ENCODE results near the gene PNPLA8.

Gene PNPLA8

GRCh38 chr7:108570146-108570755, 44.3 kb upstream of the PNPLA8 start:
- Histone ChIP-seq H3K79me2 (ENCODE audit: insufficient read depth, low read length) (peaks cover 81% of the 10 kb centered on the region), H2AFZ (ENCODE audit: low read length) (peak overlapping the region; percentile 84)
- TF ChIP-seq CTCF (conservative IDR thresholded peaks at IDR 0.05; ENCODE audit: low read length) (no peak), EZH2phosphoT487 (IDR thresholded peaks at IDR 0.05; ENCODE audit: borderline replicate concordance) (no peak)

GRCh38 chr7:108569381-108570145, 43.6 kb upstream of the PNPLA8 start, which contains the start of the genes DNAJB9 and THAP5:
DNAJB9 (plus strand) TSS chr7:108569874; CDS start chr7:108571727, 1,853 bp downstream.
THAP5 (minus strand) TSS chr7:108569706; CDS start chr7:108569569, 137 bp downstream.
- no peaks in the 10 kb centered on the region for H3F3A ChIP-seq (ENCODE audit: low read depth)
- peaks cover 74% of the 10 kb centered on the region for H3K79me2 ChIP-seq (ENCODE audit: insufficient read depth, low read length)
- peaks cover 46% of the 10 kb centered on the region for H4K20me1 ChIP-seq (ENCODE audit: insufficient read depth, low read length, poor library complexity, severe bottlenecking)
- H3K27me3 ChIP-seq (ENCODE audit: insufficient read depth, low read length, poor library complexity, severe bottlenecking) = no peaks in the 10 kb centered on the region
- peak within 1 kb of the TSS; percentile 86 for H2AFZ ChIP-seq (ENCODE audit: low read length)
- no peaks in the 10 kb centered on the region for H3K9me2 ChIP-seq (replicated peaks; ENCODE audit: low read depth, low read length)
- peaks cover 64% of the 10 kb centered on the region for H3K4me1 ChIP-seq (ENCODE audit: insufficient read depth, low read length, poor library complexity, severe bottlenecking)
- peak within 1 kb of the TSS; percentile 91 for H3K4me3 ChIP-seq (ENCODE audit: low read length, poor library complexity, severe bottlenecking)
- TF ChIP-seq CTCF (conservative IDR thresholded peaks at IDR 0.05; ENCODE audit: low read length) = no peak
- no peaks in the 10 kb centered on the region for H3K36me3 ChIP-seq (ENCODE audit: insufficient read depth, low read length)
- H3K9ac ChIP-seq (ENCODE audit: low read depth, low read length, poor library complexity, severe bottlenecking) = peak within 1 kb of the TSS; percentile 97
- H3K4me2 ChIP-seq (ENCODE audit: low read depth, low read length, poor library complexity, severe bottlenecking) = peak within 1 kb of the TSS; percentile 98
- no peaks in the 10 kb centered on the region for H3K9me3 ChIP-seq (ENCODE audit: insufficient read depth, low read depth, low read length)

More at GRCh38 chr7:108570146-108570755, 44.3 kb upstream of the PNPLA8 start:
- H3K4me3 ChIP-seq (ENCODE audit: low read length, poor library complexity, severe bottlenecking) = peak overlapping the region; percentile 91
- peaks cover 67% of the 10 kb centered on the region for H3K4me1 ChIP-seq (ENCODE audit: insufficient read depth, low read length, poor library complexity, severe bottlenecking)
- H3K4me2 ChIP-seq (ENCODE audit: low read depth, low read length, poor library complexity, severe bottlenecking) = peak overlapping the region; percentile 78
- peaks cover 52% of the 10 kb centered on the region for H4K20me1 ChIP-seq (ENCODE audit: insufficient read depth, low read length, poor library complexity, severe bottlenecking)
- H3K9me2 ChIP-seq (replicated peaks; ENCODE audit: low read depth, low read length) = no peaks in the 10 kb centered on the region
- peaks cover 1% of the 10 kb centered on the region; the same call in 1 of the 2 replicates for H3K36me3 ChIP-seq (ENCODE audit: insufficient read depth, low read length)
- no peaks in the 10 kb centered on the region for H3K9me3 ChIP-seq (ENCODE audit: insufficient read depth, low read depth, low read length)
- H3K9ac ChIP-seq (ENCODE audit: low read depth, low read length, poor library complexity, severe bottlenecking) = peak overlapping the region; percentile 86
- H3F3A ChIP-seq (ENCODE audit: low read depth) = no peaks in the 10 kb centered on the region
- no peaks in the 10 kb centered on the region for H3K27me3 ChIP-seq (ENCODE audit: insufficient read depth, low read length, poor library complexity, severe bottlenecking)

- peak overlapping the region; percentile 97 for H3K9ac ChIP-seq (ENCODE audit: low read depth, low read length, poor library complexity, severe bottlenecking)
- H3K9me2 ChIP-seq (replicated peaks; ENCODE audit: low read depth, low read length) = no peaks in the 10 kb centered on the region
- peaks cover 68% of the 10 kb centered on the region for H3K79me2 ChIP-seq (ENCODE audit: insufficient read depth, low read length)
- H4K20me1 ChIP-seq (ENCODE audit: insufficient read depth, low read length, poor library complexity, severe bottlenecking) = peaks cover 40% of the 10 kb centered on the region
- TF ChIP-seq CTCF (conservative IDR thresholded peaks at IDR 0.05; ENCODE audit: low read length) (no peak), EZH2phosphoT487 (IDR thresholded peaks at IDR 0.05; ENCODE audit: borderline replicate concordance) (no peak)
- no peaks in the 10 kb centered on the region for H3K36me3 ChIP-seq (ENCODE audit: insufficient read depth, low read length)
- H3K4me1 ChIP-seq (ENCODE audit: insufficient read depth, low read length, poor library complexity, severe bottlenecking) = peaks cover 58% of the 10 kb centered on the region
- peak overlapping the region; percentile 91 for H3K4me3 ChIP-seq (ENCODE audit: low read length, poor library complexity, severe bottlenecking)
- peak overlapping the region; percentile 86 for H2AFZ ChIP-seq (ENCODE audit: low read length)
- H3F3A ChIP-seq (ENCODE audit: low read depth) = no peaks in the 10 kb centered on the region
- H3K9me3 ChIP-seq (ENCODE audit: insufficient read depth, low read depth, low read length) = no peaks in the 10 kb centered on the region
- H3K27me3 ChIP-seq (ENCODE audit: insufficient read depth, low read length, poor library complexity, severe bottlenecking) = no peaks in the 10 kb centered on the region
- H3K4me2 ChIP-seq (ENCODE audit: low read depth, low read length, poor library complexity, severe bottlenecking) = peak overlapping the region; percentile 98
Measured at GRCh38 chr7:108568801-108569380, 43.0 kb upstream of the PNPLA8 start.

Data from Loucy (cell line).